Dendritic cell treated with granulocyte-macrophage colony-stimulating factor and Interleukin-4, amounts not matched to agents 40 ng/mL and 50 ng/mL, for 4 days (primary cell): ENCODE measurements around the gene COL10A1.
A peak's percentile ranks its signal among the peaks of the same experiment; 100 is the strongest.
"Not testable (repeated sequence)": the region's sequence is repeated elsewhere in the genome, so short reads cannot be mapped to it uniquely, and the experiment has no call there.

ENCODE experiments used
- H3K27ac Mint-ChIP-seq: one replicate; pipeline ENCODE4 v1.8.0; 2022; ENCODE audit warnings: mild to moderate bottlenecking, mixed read lengths
- H3K27me3 Mint-ChIP-seq: one replicate; pipeline ENCODE4 v1.8.0; 2022; ENCODE audit warnings: mild to moderate bottlenecking, mixed read lengths
- H3K36me3 Mint-ChIP-seq: one replicate; pipeline ENCODE4 v1.8.0; 2022; ENCODE audit warnings: low read depth, mixed read lengths
- H3K4me1 Mint-ChIP-seq: one replicate; pipeline ENCODE4 v1.8.0; 2022; ENCODE audit warnings: low read depth, mixed read lengths
- H3K4me3 Mint-ChIP-seq: one replicate; pipeline ENCODE4 v1.8.0; 2022; ENCODE audit warnings: mild to moderate bottlenecking, moderate library complexity, mixed read lengths
- H3K9me3 Mint-ChIP-seq: one replicate; pipeline ENCODE4 v1.8.0; 2022; ENCODE audit warnings: mixed read lengths
- intact Hi-C: fragments of 100-400 bp; cut with micrococcal nuclease; formaldehyde crosslinking; loops from one replicate; pipeline ENCODE4 v1.15.0; 2022

Gene COL10A1

DNA sequence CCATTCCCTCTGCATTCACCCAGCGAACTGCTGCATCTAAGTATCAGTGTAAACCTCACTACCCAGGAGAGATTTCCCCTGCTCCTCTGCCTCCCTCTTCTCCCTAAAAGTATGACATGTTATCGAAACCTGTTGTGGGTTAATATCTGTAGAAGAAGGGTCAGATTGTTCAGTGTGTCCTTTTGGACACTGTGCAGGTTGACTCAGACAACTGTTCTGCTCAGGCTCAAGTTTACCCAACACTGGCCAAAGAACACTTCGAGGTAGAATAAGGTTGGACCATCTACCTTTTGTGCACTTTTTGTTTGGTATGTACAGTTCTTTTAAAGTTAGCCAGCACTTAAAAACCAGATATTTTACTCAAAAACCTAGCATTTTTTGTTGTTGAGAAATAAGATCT, 20.7 kb downstream of the COL10A1 start:
- H3K4me1 Mint-ChIP-seq, result peaks cover 31% of the 10 kb centered on the region
- peak overlapping the region; percentile 24 for H3K27ac Mint-ChIP-seq
- peaks cover 2% of the 10 kb centered on the region for H3K27me3 Mint-ChIP-seq
- intact Hi-C loops, result no loop called here
- H3K36me3 Mint-ChIP-seq, result peaks cover 30% of the 10 kb centered on the region
- H3K4me3 Mint-ChIP-seq, result no peak overlapping the region
- no peaks in the 10 kb centered on the region for H3K9me3 Mint-ChIP-seq

DNA sequence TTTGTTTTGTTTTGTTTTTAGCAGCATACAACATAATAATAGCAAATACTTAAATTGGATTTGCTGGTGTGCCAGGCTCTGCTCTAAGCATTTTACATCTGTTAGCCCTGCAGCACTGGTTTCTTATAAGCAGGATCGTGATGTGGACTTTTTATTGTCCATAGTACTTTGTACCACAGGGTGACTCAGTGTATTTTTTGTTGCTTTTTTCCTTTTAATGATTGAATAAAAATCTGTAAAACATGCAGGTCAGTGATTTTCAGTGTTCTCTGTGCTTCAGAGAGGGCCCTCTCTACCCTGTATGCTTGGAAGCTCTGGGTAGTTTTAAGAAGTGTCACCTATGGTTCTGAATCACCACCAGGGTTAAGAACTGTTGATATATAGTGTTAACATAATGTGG, 21.3 kb downstream of the COL10A1 start:
- Mint-ChIP-seq H3K4me3 (no peak overlapping the region), H3K4me1 (peaks cover 33% of the 10 kb centered on the region), H3K27me3 (peaks cover 3% of the 10 kb centered on the region), H3K9me3 (no peaks in the 10 kb centered on the region), H3K36me3 (peaks cover 27% of the 10 kb centered on the region), H3K27ac (peak overlapping the region; percentile 24)
- intact Hi-C loops, result no loop called here

DNA sequence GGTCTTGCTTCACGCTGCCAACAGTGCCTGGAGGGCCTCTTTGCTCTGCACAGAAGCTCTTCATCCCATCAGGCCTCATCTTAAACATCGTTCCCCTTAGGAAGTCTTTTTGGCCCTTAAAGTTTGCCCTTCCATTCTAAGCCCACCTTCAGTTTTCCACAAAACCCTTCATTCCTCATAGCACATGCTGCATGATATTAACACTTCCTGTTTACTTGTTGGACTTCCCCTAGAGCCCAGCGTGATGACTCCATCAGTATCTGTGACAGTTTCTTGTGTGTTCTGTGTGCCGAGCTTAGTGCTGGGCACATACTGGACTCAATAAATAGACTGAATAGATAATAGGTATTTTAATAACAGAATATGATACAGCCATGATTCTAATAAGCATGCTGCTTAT, 23.1 kb downstream of the COL10A1 start:
- Mint-ChIP-seq H3K4me1 (peaks cover 43% of the 10 kb centered on the region), H3K27ac (peak overlapping the region; percentile 32)

DNA sequence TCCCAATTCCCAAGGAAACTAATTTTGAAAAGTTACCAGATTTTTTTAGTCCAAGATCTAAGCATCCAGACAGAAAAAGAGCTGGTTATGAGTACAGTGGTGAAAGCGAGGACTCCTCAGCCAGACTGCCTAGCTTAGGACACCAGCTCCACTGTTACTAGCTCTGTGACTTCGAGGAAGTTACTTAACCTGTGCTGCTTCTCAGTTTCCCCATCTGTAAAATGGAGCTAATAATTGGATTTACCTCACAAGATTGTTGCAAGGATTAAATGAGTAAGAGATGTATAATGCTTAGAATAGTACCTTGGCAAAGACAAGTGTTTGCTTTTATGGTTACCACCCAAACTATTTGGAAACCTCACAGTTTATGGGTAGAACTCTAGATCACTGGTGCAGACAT, 24.1 kb downstream of the COL10A1 start:
- peak overlapping the region; percentile 93 for H3K4me3 Mint-ChIP-seq
- intact Hi-C loops, result no loop called here
- peak overlapping the region; percentile 87 for H3K27ac Mint-ChIP-seq
- peaks cover 8% of the 10 kb centered on the region for H3K27me3 Mint-ChIP-seq
- peaks cover 15% of the 10 kb centered on the region for H3K36me3 Mint-ChIP-seq
- H3K4me1 Mint-ChIP-seq, result peaks cover 43% of the 10 kb centered on the region
- H3K9me3 Mint-ChIP-seq, result no peaks in the 10 kb centered on the region

More for the DNA sequence above, 23.1 kb downstream of the COL10A1 start:
- peaks cover 15% of the 10 kb centered on the region for H3K36me3 Mint-ChIP-seq
- H3K4me3 Mint-ChIP-seq, result no peak overlapping the region
- H3K9me3 Mint-ChIP-seq, result no peaks in the 10 kb centered on the region
- H3K27me3 Mint-ChIP-seq, result peaks cover 8% of the 10 kb centered on the region
- intact Hi-C loops, result no loop called here

DNA sequence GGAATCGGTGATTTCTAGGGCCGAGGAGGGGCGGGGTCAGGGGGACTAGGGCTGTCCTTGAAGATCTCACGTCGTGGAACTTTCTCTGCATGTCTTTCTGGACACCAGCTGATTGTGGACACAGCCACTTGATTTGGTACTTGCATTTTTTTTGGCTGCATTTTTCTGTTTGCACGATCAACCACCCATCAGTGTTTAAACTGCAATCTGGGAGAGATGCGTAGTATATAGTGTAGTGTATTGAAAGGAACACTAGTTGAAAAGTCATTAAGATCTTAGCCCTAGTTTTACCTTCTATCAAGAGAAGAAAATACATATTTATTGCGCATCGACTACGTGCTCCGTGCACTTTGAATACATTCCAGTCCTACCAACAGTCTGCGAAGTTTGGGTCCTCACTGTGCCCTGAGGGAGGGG, 24.6 kb downstream of the COL10A1 start:
- Mint-ChIP-seq H3K36me3 (peaks cover 15% of the 10 kb centered on the region), H3K27me3 (peaks cover 8% of the 10 kb centered on the region), H3K9me3 (peaks cover 4% of the 10 kb centered on the region), H3K27ac (peak overlapping the region; percentile 87), H3K4me3 (peak overlapping the region; percentile 93), H3K4me1 (peaks cover 43% of the 10 kb centered on the region)
- intact Hi-C loops, result no loop called here

DNA sequence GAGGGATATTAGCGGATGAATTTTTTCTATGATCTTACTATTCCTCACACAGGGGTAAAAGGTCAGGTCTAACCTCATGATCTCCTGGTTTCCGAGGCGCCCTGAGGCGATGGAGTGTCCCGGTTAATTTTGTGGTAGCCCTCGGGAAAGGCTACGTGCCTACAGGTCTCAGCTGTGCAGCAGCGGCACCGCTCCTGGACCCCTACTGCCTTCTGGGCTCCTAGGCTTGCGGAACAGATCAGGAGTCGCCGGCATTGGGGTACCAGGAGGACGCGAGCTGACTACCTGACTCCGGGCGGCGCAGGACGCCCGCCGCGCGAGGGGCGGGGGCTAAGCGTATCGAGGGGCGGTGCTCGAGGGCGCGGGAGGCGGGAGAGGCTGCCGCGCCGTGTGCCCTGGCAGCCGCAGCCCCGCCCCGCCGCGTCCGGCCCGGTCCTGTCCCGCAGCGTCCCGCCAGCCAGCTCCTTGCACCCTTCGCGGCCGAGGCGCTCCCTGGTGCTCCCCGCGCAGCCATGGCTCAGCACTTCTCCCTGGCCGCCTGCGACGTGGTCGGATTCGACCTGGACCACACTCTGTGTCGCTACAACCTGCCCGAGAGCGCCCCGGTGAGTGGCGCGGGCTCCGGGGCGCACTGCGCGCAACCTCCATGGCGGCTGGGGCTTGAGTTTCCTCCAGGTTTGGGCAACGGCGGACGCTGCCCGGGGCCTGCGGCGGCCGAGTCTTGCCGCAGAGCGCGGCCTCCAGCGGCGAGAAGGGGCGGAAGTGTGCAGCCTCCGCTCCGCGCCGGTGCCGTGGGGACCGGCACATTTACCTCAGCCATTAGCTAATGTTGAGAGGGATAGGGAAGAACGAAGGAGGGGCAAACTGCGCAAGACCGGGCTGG, 25.3 kb downstream of the COL10A1 start, which contains the start of gene NT5DC1:
Gene NT5DC1, plus strand, starts transcription at position 435 of the 883 bp plus-strand sequence. Its CDS starts 78 bp downstream, at position 513.
- Mint-ChIP-seq H3K4me1 (peaks cover 43% of the 10 kb centered on the region), H3K36me3 (peaks cover 15% of the 10 kb centered on the region), H3K27ac (peak within 1 kb of the TSS; percentile 87), H3K9me3 (peaks cover 10% of the 10 kb centered on the region), H3K27me3 (peaks cover 8% of the 10 kb centered on the region), H3K4me3 (peak within 1 kb of the TSS; percentile 93)
- intact Hi-C loops, result no loop called here

DNA sequence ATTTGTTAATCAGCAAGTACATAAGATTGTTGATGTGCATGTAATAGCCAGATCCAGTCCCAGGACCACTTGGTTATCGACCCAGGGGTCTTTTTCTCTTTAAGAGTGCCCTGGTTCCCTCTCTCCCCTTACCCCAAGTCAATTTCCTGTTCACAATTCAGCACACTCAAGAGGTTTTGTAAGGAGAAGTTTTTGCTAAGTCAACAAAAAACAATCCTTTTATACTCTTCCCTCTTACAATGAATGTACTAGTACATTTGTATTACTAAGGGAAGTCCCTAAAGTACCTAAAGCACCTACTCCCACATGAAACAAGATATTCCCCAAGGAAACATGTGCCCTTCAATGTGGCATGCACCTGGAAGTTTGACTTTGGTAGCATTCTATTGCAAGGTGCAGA, 26.9 kb downstream of the COL10A1 start:
- Mint-ChIP-seq H3K36me3 (peaks cover 15% of the 10 kb centered on the region), H3K27ac (no peak overlapping the region), H3K27me3 (peaks cover 8% of the 10 kb centered on the region), H3K4me1 (peaks cover 38% of the 10 kb centered on the region), H3K9me3 (peaks cover 13% of the 10 kb centered on the region), H3K4me3 (no peak overlapping the region)
- intact Hi-C loops, result no loop called here

DNA sequence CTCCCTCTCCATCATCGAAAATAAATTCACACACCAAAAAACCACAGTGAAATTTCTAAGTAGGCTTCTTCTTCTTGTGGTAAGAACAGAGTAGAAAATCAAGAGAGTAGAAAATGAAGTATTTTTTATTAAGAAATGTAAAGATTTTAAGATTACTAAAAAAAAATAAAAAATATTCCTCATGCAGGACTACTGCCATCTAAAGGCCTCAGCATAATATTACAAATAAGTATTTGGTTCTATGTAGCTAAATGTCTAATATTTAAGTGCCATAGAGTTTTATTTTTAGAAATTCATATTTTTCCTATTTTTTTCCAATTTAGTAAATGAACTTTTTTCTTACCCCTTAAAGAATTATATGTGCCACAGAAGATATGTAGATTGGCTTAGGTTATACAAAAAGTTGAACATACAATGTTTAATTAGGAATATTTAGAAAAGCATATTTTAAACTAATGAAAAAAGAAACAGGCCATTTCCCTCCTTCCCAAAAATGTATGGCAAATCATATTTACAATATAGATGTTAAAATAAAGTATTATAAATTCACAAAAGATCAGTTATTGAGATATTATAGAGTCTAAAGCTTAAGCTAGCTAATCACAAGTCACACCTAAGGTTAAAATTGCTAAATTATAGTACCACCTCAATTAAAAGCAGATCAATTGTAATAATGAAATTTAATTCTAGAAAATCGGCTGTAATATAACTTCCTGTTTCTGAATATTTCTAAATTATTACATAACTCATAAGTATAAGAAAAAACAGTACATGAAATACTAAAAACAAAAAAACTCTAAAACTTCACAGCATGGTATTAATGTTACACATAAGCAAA, 28.7 kb downstream of the COL10A1 start:
- peaks cover 8% of the 10 kb centered on the region for H3K27me3 Mint-ChIP-seq
- H3K36me3 Mint-ChIP-seq, result peaks cover 9% of the 10 kb centered on the region
- peaks cover 24% of the 10 kb centered on the region for H3K4me1 Mint-ChIP-seq
- H3K9me3 Mint-ChIP-seq, result peaks cover 13% of the 10 kb centered on the region
- H3K4me3 Mint-ChIP-seq, result no peak overlapping the region
- no peak overlapping the region for H3K27ac Mint-ChIP-seq
- intact Hi-C loops, result loop anchor here (2.0 kb wide), 1 partner anchor 86 kb away; no protein-coding TSS in a partner anchor

DNA sequence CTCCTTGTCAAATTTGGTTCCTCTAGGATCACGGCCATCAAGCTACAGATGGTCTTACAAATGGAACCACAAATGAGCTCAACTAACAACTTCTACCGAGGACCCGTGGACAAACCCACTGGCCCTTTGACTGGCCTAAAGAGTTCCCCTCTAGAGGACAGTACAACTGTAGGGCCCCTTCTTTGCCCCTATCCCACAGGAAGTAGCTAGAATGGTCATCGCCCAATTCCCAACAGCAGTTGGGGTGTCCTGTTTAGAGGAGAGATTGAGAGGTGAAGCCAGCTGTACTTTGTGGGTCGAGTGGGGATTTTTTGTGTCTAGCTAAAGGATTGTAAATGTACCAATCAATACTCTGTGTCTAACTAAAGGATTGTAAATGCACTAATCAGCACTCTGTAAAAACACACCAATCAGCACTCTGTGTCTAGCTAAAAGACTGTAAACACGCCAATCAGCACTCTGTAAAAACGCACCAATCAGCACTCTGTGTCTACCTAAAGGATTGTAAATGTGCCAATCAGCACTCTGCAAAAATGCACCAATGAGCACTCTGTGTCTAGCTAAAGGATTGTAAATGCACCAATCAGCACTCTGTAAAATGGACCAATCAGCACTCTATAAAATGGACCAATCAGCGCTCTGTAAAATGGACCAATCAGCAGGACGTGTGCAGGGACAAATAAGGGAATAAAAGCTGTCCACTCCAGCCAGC, 29.7 kb downstream of the COL10A1 start:
- not testable (repeated sequence) for H3K27ac Mint-ChIP-seq, H3K27me3 Mint-ChIP-seq, H3K4me3 Mint-ChIP-seq, H3K36me3 Mint-ChIP-seq
- Mint-ChIP-seq H3K4me1 (peaks cover 14% of the 10 kb centered on the region), H3K9me3 (peaks cover 13% of the 10 kb centered on the region)
- intact Hi-C loops, result loop anchor here (2.0 kb wide), 1 partner anchor 85 kb away; no protein-coding TSS in a partner anchor

DNA sequence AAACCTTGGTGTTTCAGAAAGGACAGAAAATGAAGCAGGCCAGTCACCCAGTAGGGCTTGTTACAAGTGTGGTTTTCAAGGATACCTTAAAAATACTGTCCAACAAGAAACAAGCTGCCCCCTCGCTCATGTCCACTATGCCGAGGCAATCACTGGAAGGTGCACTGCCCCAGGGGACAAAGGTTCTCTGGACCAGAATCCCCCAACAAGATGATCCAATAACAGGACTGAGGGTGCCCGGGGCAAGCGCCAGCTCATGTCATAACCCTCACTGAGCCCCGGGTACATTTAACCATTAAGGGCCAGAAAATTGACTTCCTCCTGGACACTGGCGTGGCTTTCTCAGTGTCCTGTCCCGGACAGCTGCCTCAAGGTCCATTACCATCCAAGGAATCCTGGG, 31.9 kb downstream of the COL10A1 start:
- Mint-ChIP-seq H3K27me3 (no peaks in the 10 kb centered on the region), H3K27ac (no peak overlapping the region), H3K4me3 (no peak overlapping the region), H3K9me3 (peaks cover 13% of the 10 kb centered on the region), H3K36me3 (no peaks in the 10 kb centered on the region), H3K4me1 (peaks cover 7% of the 10 kb centered on the region)
- intact Hi-C loops, result no loop called here

DNA sequence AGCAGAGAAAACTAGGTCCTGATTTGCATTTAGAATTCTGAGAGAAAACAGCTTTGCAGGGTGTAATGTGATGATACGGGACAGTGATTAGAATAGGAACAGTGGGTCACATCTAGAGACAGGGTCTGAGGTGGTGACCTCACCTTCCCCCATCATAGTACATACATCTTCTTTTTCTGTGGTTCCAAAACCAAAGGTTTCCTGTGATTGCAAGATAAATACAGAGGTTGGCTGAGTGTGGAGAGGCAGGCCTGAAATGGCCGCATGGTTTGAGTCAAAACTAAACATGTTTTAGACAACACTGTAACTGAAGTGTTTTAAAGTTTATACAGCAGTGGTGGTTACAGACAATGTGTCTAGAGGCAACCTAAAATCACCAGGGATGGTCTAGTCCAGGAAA, 35.7 kb downstream of the COL10A1 start:
- Mint-ChIP-seq H3K4me3 (no peak overlapping the region), H3K27me3 (no peaks in the 10 kb centered on the region), H3K4me1 (no peaks in the 10 kb centered on the region), H3K9me3 (no peaks in the 10 kb centered on the region), H3K36me3 (no peaks in the 10 kb centered on the region), H3K27ac (no peak overlapping the region)
- intact Hi-C loops, result no loop called here

DNA sequence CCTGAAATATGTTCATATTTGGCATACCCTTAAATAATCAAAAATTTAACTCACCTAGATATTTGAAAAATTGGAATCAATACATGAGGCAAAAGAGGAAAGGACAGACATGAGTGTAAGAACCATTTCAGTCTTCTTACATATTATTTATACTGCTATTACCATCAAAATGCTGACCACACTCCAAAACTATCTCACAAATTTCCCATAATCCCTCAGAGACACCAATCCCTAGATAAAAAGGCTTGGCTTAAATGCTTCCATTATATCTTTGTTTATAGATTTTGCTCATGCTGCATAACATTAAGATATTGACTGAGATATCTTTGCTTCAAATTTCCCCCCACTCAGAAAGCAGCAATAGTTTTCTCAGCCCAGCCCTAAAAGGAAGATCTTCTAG, 37.0 kb downstream of the COL10A1 start:
- Mint-ChIP-seq H3K4me1 (no peaks in the 10 kb centered on the region), H3K4me3 (no peak overlapping the region), H3K27ac (no peak overlapping the region), H3K36me3 (no peaks in the 10 kb centered on the region), H3K27me3 (peaks cover 2% of the 10 kb centered on the region), H3K9me3 (no peaks in the 10 kb centered on the region)
- intact Hi-C loops, result no loop called here

DNA sequence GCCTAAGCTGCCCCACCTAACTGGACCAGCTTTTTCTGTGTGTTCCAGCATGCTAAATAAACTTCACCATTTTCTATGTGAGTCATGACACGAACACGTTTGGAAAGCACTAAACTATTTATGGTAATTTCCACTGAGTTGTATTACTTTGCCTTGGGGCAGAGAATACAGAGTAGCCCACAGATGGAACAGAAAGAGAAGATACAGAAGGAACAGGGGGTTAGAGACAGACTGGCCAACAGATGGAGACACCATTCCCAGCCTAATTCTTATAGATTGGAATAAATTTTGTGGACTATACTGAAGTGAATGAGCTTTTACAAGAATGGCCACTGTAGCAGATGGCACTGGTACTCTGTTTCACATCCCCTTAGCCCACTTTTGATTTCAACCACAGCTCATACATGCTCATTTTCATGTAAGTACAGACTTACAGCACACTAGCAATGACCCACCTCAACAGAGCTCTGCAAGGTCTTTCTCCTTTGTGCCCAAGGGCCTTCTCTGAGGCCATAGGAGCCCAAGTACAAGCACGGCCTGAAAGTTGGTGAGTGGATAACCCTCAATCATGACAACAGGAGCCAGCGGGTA, 38.4 kb downstream of the COL10A1 start:
- H3K9me3 Mint-ChIP-seq, result no peaks in the 10 kb centered on the region
- peaks cover 4% of the 10 kb centered on the region for H3K27me3 Mint-ChIP-seq
- no peak overlapping the region for H3K27ac Mint-ChIP-seq
- H3K4me3 Mint-ChIP-seq, result no peak overlapping the region
- no peaks in the 10 kb centered on the region for H3K4me1 Mint-ChIP-seq
- intact Hi-C loops, result no loop called here
- no peaks in the 10 kb centered on the region for H3K36me3 Mint-ChIP-seq
